ENCODE data around the gene SOS2.

The SOS2 gene

GRCh38 chr14:50101417-50101816 is 130.0 kb downstream of the SOS2 start:
- no peaks in the 10 kb centered on the region for H4K20me1 ChIP-seq (ENCODE audit: insufficient read depth, low read length)
- H3K9me3 ChIP-seq (replicated peaks; ENCODE audit: insufficient read depth, low read length) = no peaks in the 10 kb centered on the region
- H2AFZ ChIP-seq (ENCODE audit: low read length) = no peak overlapping the region
- no peak overlapping the region for H3K27ac ChIP-seq (ENCODE audit: low read length)
- no peak overlapping the region for H3K9ac ChIP-seq (ENCODE audit: low read length)
- H3K79me2 ChIP-seq (ENCODE audit: low read length) = no peaks in the 10 kb centered on the region
- no peaks in the 10 kb centered on the region for H3K27me3 ChIP-seq (replicated peaks; ENCODE audit: insufficient read depth, low read length)
- no peaks in the 10 kb centered on the region for H3K36me3 ChIP-seq (replicated peaks; ENCODE audit: insufficient read depth, low read length)
- H3K9me2 ChIP-seq (replicated peaks; ENCODE audit: insufficient read depth, low read length) = no peaks in the 10 kb centered on the region
- H3F3A ChIP-seq (ENCODE audit: insufficient read depth, low read length) = no peaks in the 10 kb centered on the region
- H3K4me1 ChIP-seq (ENCODE audit: low read length) = no peaks in the 10 kb centered on the region
- H3K4me2 ChIP-seq (ENCODE audit: low read depth, low read length) = no peak overlapping the region
- DNase-seq = no peak
- TF ChIP-seq EZH2phosphoT487 (IDR thresholded peaks at IDR 0.05; ENCODE audit: low read length) (no peak), CTCF (IDR thresholded peaks at IDR 0.05; ENCODE audit: low read length) (no peak), EZH2 (optimal IDR thresholded peaks at IDR 0.05; ENCODE audit: low read depth, low read length) (no peak)
- no peak overlapping the region for H3K4me3 ChIP-seq (ENCODE audit: low read length)

GRCh38 chr14:50100805-50101204 is 130.6 kb downstream of the SOS2 start:
- H4K20me1 ChIP-seq (ENCODE audit: insufficient read depth, low read length) = no peaks in the 10 kb centered on the region
- no peaks in the 10 kb centered on the region for H3K27me3 ChIP-seq (replicated peaks; ENCODE audit: insufficient read depth, low read length)
- H3K9me2 ChIP-seq (replicated peaks; ENCODE audit: insufficient read depth, low read length) = no peaks in the 10 kb centered on the region
- no peak overlapping the region for H3K27ac ChIP-seq (ENCODE audit: low read length)
- no peak overlapping the region for H3K9ac ChIP-seq (ENCODE audit: low read length)
- TF ChIP-seq EZH2 (optimal IDR thresholded peaks at IDR 0.05; ENCODE audit: low read depth, low read length) (no peak), CTCF (IDR thresholded peaks at IDR 0.05; ENCODE audit: low read length) (no peak), EZH2phosphoT487 (IDR thresholded peaks at IDR 0.05; ENCODE audit: low read length) (no peak)
- no peak overlapping the region for H2AFZ ChIP-seq (ENCODE audit: low read length)
- no peaks in the 10 kb centered on the region for H3K9me3 ChIP-seq (replicated peaks; ENCODE audit: insufficient read depth, low read length)
- H3K4me1 ChIP-seq (ENCODE audit: low read length) = 0 out of 2 replicates have a peak, but pooled peaks cover 3% of the 10 kb centered on the region
- no peak for DNase-seq
- H3K79me2 ChIP-seq (ENCODE audit: low read length) = no peaks in the 10 kb centered on the region
- no peak overlapping the region for H3K4me2 ChIP-seq (ENCODE audit: low read depth, low read length)
- no peak overlapping the region for H3K4me3 ChIP-seq (ENCODE audit: low read length)
- no peaks in the 10 kb centered on the region for H3F3A ChIP-seq (ENCODE audit: insufficient read depth, low read length)
- H3K36me3 ChIP-seq (replicated peaks; ENCODE audit: insufficient read depth, low read length) = no peaks in the 10 kb centered on the region

GRCh38 chr14:50099335-50099734 is 132.0 kb downstream of the SOS2 start:
- H3K9ac ChIP-seq (ENCODE audit: low read length) = no peak overlapping the region
- no peaks in the 10 kb centered on the region for H3K27me3 ChIP-seq (replicated peaks; ENCODE audit: insufficient read depth, low read length)
- H3K27ac ChIP-seq (ENCODE audit: low read length) = no peak overlapping the region
- H3K36me3 ChIP-seq (replicated peaks; ENCODE audit: insufficient read depth, low read length) = no peaks in the 10 kb centered on the region
- no peak overlapping the region for H3K4me3 ChIP-seq (ENCODE audit: low read length)
- no peaks in the 10 kb centered on the region for H3K9me2 ChIP-seq (replicated peaks; ENCODE audit: insufficient read depth, low read length)
- no peak overlapping the region for H3K4me2 ChIP-seq (ENCODE audit: low read depth, low read length)
- no peaks in the 10 kb centered on the region for H3F3A ChIP-seq (ENCODE audit: insufficient read depth, low read length)
- H3K4me1 ChIP-seq (ENCODE audit: low read length) = 0 out of 2 replicates have a peak, but pooled peaks cover 3% of the 10 kb centered on the region
- no peaks in the 10 kb centered on the region for H3K79me2 ChIP-seq (ENCODE audit: low read length)
- no peak overlapping the region for H2AFZ ChIP-seq (ENCODE audit: low read length)
- no peaks in the 10 kb centered on the region for H4K20me1 ChIP-seq (ENCODE audit: insufficient read depth, low read length)
- TF ChIP-seq CTCF (IDR thresholded peaks at IDR 0.05; ENCODE audit: low read length) (no peak), EZH2 (optimal IDR thresholded peaks at IDR 0.05; ENCODE audit: low read depth, low read length) (no peak), EZH2phosphoT487 (IDR thresholded peaks at IDR 0.05; ENCODE audit: low read length) (no peak)
- DNase-seq = no peak
- no peaks in the 10 kb centered on the region for H3K9me3 ChIP-seq (replicated peaks; ENCODE audit: insufficient read depth, low read length)

Measured in MM.1S (cell line).